PC-3 (cell line): ENCODE data around the gene SLC4A2. TPM values are rescaled to one million over a fixed set of nuclear protein-coding genes. Genes with fewer than 3 reads are reported as not detected.

Experiments
- ATAC-seq: fragments of 200-7000 bp; cut with Tn5 transposase; 2 replicates; pipeline ENCODE4 v1.9.1; 2020; ENCODE audit warnings: mild to moderate bottlenecking, moderate library complexity
- BruUV-seq: library from RNA; stranded (reverse); fragments of 400-500 nt; replicated peaks from 2 replicates; lab custom pipeline; 2021; lab: Mats Ljungman, UMichigan
- CTCF ChIA-PET: fragments of 300-600 bp; sonication (Branson Sonifier 250); formaldehyde crosslinking; loops from one replicate; lab custom pipeline; 2022; ENCODE audit warnings: antibody characterized with exemption; lab: Charles Lee
- POLR2A ChIA-PET: fragments of 300-600 bp; sonication (Branson Sonifier 250); formaldehyde crosslinking; loops from one replicate; lab custom pipeline; 2022; ENCODE audit warnings: antibody characterized with exemption; ENCODE audit not compliant: unreplicated experiment; lab: Charles Lee
- DNase-seq: peaks from one replicate; pipeline ENCODE4 v3.0.0-alpha.2; 2015
- H2AFZ ChIP-seq: fragments of 300-600 bp; sonication (generic); 2 replicates; pipeline ENCODE4 v1.6.0; 2016; ENCODE audit warnings: antibody characterized with exemption, low read length
- H3F3A ChIP-seq: fragments of 300-600 bp; sonication (generic); one replicate; pipeline ENCODE4 v1.6.0; 2017; ENCODE audit warnings: antibody characterized with exemption, low read length, control low read depth, mild to moderate bottlenecking; ENCODE audit not compliant: unreplicated experiment
- H3K27ac ChIP-seq: fragments of 300-600 bp; sonication (generic); 2 replicates; pipeline ENCODE4 v1.5.1; 2016; ENCODE audit warnings: mild to moderate bottlenecking, low read length
- H3K27me3 ChIP-seq: fragments of 300-600 bp; sonication (generic); 2 replicates; pipeline ENCODE4 v1.6.1; 2016; ENCODE audit warnings: low read length, mixed read lengths
- H3K36me3 ChIP-seq: fragments of 300-600 bp; sonication (generic); 2 replicates; pipeline ENCODE4 v1.6.1; 2016; ENCODE audit warnings: low read depth, mixed run types, low read length, mixed read lengths
- H3K4me1 ChIP-seq: fragments of 300-600 bp; sonication (generic); 2 replicates; pipeline ENCODE4 v1.5.1; 2016; ENCODE audit warnings: low read length; ENCODE audit not compliant: insufficient read depth
- H3K4me2 ChIP-seq: fragments of 300-600 bp; sonication (generic); 2 replicates; pipeline ENCODE4 v1.6.0; 2016; ENCODE audit warnings: low read length
- H3K4me3 ChIP-seq: fragments of 300-600 bp; sonication (generic); 2 replicates; pipeline ENCODE4 v1.5.1; 2016; ENCODE audit warnings: mild to moderate bottlenecking, low read length, mixed read lengths
- H3K79me2 ChIP-seq: fragments of 300-600 bp; sonication (generic); 2 replicates; pipeline ENCODE4 v1.6.1; 2017; ENCODE audit warnings: low read length, mixed read lengths
- H3K9ac ChIP-seq: fragments of 300-600 bp; sonication (generic); 2 replicates; pipeline ENCODE4 v1.6.0; 2016; ENCODE audit warnings: mild to moderate bottlenecking, low read length
- H3K9me2 ChIP-seq: fragments of 300-600 bp; sonication (generic); replicated peaks from 2 replicates; pipeline ENCODE4 v1.6.1; 2016; ENCODE audit warnings: mixed run types, low read length, mixed read lengths
- H3K9me3 ChIP-seq: fragments of 300-600 bp; sonication (generic); 2 replicates; pipeline ENCODE4 v1.6.1; 2016; ENCODE audit warnings: low read length, mixed read lengths
- H4K20me1 ChIP-seq: fragments of 300-600 bp; sonication (generic); 2 replicates; pipeline ENCODE4 v1.6.1; 2016; ENCODE audit warnings: low read length, mixed read lengths
- EZH2 ChIP-seq: fragments of 300-600 bp; sonication (generic); IDR thresholded peaks from one replicate; pipeline ENCODE4 v1.6.1; 2017; ENCODE audit warnings: antibody characterized with exemption, mild to moderate bottlenecking, low read length; ENCODE audit not compliant: unreplicated experiment
- EZH2phosphoT487 ChIP-seq: fragments of 300-600 bp; sonication (generic); IDR thresholded peaks from 2 replicates; pipeline ENCODE4 v1.6.1; 2018; ENCODE audit warnings: mild to moderate bottlenecking, antibody characterized with exemption, low read length, borderline replicate concordance
- intact Hi-C: fragments of 100-400 bp; cut with micrococcal nuclease; formaldehyde crosslinking; loops from 2 replicates; pipeline ENCODE4 v1.9.0; 2023
- total RNA-seq: library from RNA; depleted of rRNA; stranded (reverse); fragments of >200 nt; gene quantifications from 2 replicates; pipeline ENCODE4 v1.2.3, GENCODE V29; 2014
- TF ChIP-seq, protein P1 (sequence below): fragments of 300-600 bp; sonication (generic); conservative IDR thresholded peaks from 2 replicates; pipeline ENCODE4 v1.5.1; 2017; ENCODE audit warnings: antibody characterized with exemption, low read depth, mild to moderate bottlenecking, low read length

Gene SLC4A2
- total RNA-seq, 1 experiment from 2014 or later: 284 TPM

DNA sequence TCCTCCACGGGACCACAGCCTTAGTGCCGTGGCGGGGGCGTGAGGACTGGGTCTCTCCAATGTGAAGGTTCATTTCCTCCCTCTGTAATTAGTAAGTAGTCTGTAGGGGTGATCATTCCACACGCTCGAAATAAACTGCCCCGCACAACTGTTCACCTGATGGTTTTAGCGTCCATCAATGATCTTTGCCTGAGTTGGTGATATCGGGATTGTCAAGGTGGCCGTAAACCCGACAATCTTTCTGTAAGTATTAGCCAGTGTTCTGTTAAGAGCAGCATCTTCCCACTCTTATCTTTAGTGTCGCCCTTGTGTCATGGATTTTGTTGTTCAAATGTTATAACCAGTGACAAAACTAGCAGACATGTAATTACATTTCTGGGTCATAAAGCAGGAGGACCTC, 44.6 kb downstream of the SLC4A2 start:
- ATAC-seq (no peak), DNase-seq (no peak)
- no peak overlapping the region for H3K27ac ChIP-seq
- no peak overlapping the region for H2AFZ ChIP-seq
- POLR2A ChIA-PET: no interaction called here
- no peaks in the 10 kb centered on the region for H3K27me3 ChIP-seq
- no peak overlapping the region for H3K4me3 ChIP-seq
- TF ChIP-seq EZH2phosphoT487 (no peak), EZH2 (no peak)
- no peak overlapping the region for H3K4me2 ChIP-seq
- no peaks in the 10 kb centered on the region for H3K4me1 ChIP-seq
- no peaks in the 10 kb centered on the region for H3K9me3 ChIP-seq
- no peaks in the 10 kb centered on the region for H4K20me1 ChIP-seq
- H3K9me2 ChIP-seq: no peaks in the 10 kb centered on the region
- no TSS peak for BruUV-seq
- intact Hi-C loops: no loop called here
- peaks cover 54% of the 10 kb centered on the region for H3K79me2 ChIP-seq
- no peak overlapping the region for H3K9ac ChIP-seq
- H3K36me3 ChIP-seq: no peaks in the 10 kb centered on the region
- no peaks in the 10 kb centered on the region for H3F3A ChIP-seq
- CTCF ChIA-PET: no interaction called here

- ATAC-seq (no peak; the same call in 1 of the 2 replicates), DNase-seq (no peak)
- POLR2A ChIA-PET: no interaction called here
- H3K4me1 ChIP-seq: no peaks in the 10 kb centered on the region
- intact Hi-C loops: no loop called here
- H3K9me2 ChIP-seq: no peaks in the 10 kb centered on the region
- no TSS peak for BruUV-seq
- no peak overlapping the region for H3K9ac ChIP-seq
- no peak overlapping the region for H2AFZ ChIP-seq
- H3K27ac ChIP-seq: no peak overlapping the region
- H3K36me3 ChIP-seq: no peaks in the 10 kb centered on the region
- H4K20me1 ChIP-seq: no peaks in the 10 kb centered on the region
- H3F3A ChIP-seq: no peaks in the 10 kb centered on the region
- no peaks in the 10 kb centered on the region for H3K27me3 ChIP-seq
- H3K4me2 ChIP-seq: no peak overlapping the region
- H3K4me3 ChIP-seq: no peak overlapping the region
- TF ChIP-seq EZH2 (no peak), EZH2phosphoT487 (no peak)
- TF ChIP-seq, protein P1, sequence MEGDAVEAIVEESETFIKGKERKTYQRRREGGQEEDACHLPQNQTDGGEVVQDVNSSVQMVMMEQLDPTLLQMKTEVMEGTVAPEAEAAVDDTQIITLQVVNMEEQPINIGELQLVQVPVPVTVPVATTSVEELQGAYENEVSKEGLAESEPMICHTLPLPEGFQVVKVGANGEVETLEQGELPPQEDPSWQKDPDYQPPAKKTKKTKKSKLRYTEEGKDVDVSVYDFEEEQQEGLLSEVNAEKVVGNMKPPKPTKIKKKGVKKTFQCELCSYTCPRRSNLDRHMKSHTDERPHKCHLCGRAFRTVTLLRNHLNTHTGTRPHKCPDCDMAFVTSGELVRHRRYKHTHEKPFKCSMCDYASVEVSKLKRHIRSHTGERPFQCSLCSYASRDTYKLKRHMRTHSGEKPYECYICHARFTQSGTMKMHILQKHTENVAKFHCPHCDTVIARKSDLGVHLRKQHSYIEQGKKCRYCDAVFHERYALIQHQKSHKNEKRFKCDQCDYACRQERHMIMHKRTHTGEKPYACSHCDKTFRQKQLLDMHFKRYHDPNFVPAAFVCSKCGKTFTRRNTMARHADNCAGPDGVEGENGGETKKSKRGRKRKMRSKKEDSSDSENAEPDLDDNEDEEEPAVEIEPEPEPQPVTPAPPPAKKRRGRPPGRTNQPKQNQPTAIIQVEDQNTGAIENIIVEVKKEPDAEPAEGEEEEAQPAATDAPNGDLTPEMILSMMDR: no peak
- H3K79me2 ChIP-seq: peaks cover 49% of the 10 kb centered on the region
- no peaks in the 10 kb centered on the region for H3K9me3 ChIP-seq
- CTCF ChIA-PET: no interaction called here
Observed at GRCh38 chr7:151104411-151105235, 45.2 kb downstream of the SLC4A2 start.

GRCh38 chr7:151107882-151108281, 48.5 kb downstream of the SLC4A2 start:
- POLR2A ChIA-PET: no interaction called here
- TF ChIP-seq, protein P1: no peak
- Histone ChIP-seq H4K20me1 (peaks cover 5% of the 10 kb centered on the region; the same call in 1 of the 2 replicates), H3F3A (no peaks in the 10 kb centered on the region), H3K9ac (no peak overlapping the region), H3K4me2 (no peak overlapping the region), H3K27ac (no peak overlapping the region), H3K4me3 (no peak overlapping the region), H3K27me3 (no peaks in the 10 kb centered on the region), H2AFZ (no peak overlapping the region), H3K36me3 (no peaks in the 10 kb centered on the region), H3K4me1 (peaks cover 2% of the 10 kb centered on the region), H3K9me2 (no peaks in the 10 kb centered on the region), H3K79me2 (peaks cover 38% of the 10 kb centered on the region), H3K9me3 (no peaks in the 10 kb centered on the region)
- CTCF ChIA-PET: no interaction called here
- BruUV-seq: no TSS peak
- no peak for DNase-seq
- ATAC-seq: no peak
- intact Hi-C loops: no loop called here
